Keratinocyte (primary cell): ENCODE data around the gene ERGIC1.

Source experiments
- EZH2 ChIP-seq: IDR thresholded peaks from one replicate; pipeline ENCODE4 v1.6.1; 2012; ENCODE audit warnings: inconsistent platforms, mild to moderate bottlenecking, low read length, moderate library complexity
- TF ChIP-seq, protein P1 (sequence below), 3 experiments: IDR thresholded peaks in 1 of 3; conservative IDR thresholded peaks in 1 of 3; optimal IDR thresholded peaks in 1 of 3; 2 replicates in 2 of 3; 3 replicates in 1 of 3; pipeline versions ENCODE3 to v1.5.1; 2011; ENCODE audit warnings: low read length in 3 of 3, mild to moderate bottlenecking in 3 of 3, moderate library complexity in 2 of 3, control low read depth in 1 of 3, inconsistent platforms in 1 of 3; ENCODE audit not compliant: insufficient read depth in 2 of 3; ENCODE audit errors: extremely low read depth in 1 of 3

DNA sequence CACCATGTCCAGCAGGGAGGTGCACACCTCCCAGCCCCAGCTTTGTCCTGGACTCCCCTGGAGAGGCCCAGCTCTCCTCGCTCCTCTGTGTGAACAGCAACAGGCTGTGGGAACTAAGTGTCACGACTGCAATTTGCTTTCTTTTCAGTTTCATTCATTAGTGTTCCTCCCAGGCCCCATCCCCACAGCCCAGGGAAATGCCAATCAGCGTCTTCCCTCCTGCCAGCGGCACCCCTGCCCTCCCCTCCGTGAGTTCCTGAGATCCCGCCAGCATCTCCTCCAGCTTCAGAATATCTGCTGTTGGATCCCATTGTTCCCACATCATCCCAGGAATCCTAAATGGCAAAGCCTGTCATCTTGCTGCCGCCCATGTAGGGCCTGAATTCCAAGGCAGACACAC is 112.1 kb downstream of the ERGIC1 start:
- TF ChIP-seq, protein P1, sequence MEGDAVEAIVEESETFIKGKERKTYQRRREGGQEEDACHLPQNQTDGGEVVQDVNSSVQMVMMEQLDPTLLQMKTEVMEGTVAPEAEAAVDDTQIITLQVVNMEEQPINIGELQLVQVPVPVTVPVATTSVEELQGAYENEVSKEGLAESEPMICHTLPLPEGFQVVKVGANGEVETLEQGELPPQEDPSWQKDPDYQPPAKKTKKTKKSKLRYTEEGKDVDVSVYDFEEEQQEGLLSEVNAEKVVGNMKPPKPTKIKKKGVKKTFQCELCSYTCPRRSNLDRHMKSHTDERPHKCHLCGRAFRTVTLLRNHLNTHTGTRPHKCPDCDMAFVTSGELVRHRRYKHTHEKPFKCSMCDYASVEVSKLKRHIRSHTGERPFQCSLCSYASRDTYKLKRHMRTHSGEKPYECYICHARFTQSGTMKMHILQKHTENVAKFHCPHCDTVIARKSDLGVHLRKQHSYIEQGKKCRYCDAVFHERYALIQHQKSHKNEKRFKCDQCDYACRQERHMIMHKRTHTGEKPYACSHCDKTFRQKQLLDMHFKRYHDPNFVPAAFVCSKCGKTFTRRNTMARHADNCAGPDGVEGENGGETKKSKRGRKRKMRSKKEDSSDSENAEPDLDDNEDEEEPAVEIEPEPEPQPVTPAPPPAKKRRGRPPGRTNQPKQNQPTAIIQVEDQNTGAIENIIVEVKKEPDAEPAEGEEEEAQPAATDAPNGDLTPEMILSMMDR (optimal IDR thresholded peaks at IDR 0.05 in 1 of 3, IDR thresholded peaks at IDR 0.05 in 1 of 3, conservative IDR thresholded peaks at IDR 0.05 in 1 of 3; ENCODE audit: extremely low read depth in 1 of 3, insufficient read depth in 2 of 3, low read length in 3 of 3) = no peak
- TF ChIP-seq EZH2 = no peak
